NCI-H446 (cell line): ENCODE data around the gene GLIPR2.

Source experiments
- DNase-seq, 2 experiments: peaks; one replicate each; lab custom pipeline; 2025; lab: John Stamatoyannopoulos, UW

GLIPR2 gene

GRCh38 chr9:36194326-36195000, 57.9 kb downstream of the GLIPR2 start:
- no peak for DNase-seq

GRCh38 chr9:36204906-36205547, 68.5 kb downstream of the GLIPR2 start:
- no peak for DNase-seq

GRCh38 chr9:36207016-36207415, 70.5 kb downstream of the GLIPR2 start:
- DNase-seq: no peak

- DNase-seq: no peak
Measured at GRCh38 chr9:36207546-36208012, 71.0 kb downstream of the GLIPR2 start.

DNA sequence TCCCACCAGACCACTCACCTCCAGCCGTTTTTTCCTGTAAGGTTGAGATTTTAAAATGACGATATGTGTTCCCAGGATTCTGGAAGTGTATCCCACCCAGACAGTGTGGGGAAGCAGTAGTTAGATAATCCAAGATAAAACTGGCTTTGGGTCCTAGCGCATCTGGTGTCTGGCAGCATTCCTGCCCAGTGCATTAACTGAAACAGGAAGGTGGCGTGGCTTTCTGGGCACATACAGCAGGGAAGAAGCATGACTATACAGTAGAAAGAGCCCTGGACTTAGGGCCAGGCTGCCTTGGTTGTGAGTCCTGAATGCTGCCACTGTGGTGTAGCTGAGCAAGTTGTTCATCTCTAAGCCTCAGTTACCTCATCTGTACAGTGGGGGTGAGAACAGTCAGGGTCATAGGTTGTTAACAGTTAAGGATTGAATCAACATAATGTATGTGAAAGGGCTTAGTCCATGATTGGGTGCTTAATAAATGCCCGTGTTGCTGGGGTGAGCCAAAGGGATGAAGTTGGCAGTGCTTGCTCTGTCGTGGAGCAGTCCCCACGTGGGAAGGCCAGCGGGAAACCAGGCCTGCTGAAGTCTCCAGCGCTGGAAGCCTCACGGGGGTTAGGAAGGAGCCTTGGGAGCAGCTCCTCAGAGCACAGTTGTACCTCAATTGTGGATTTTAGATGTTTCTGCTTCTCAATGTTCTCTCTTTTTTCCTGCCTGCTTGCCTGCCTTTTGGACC, 72.2 kb downstream of the GLIPR2 start:
- DNase-seq: no peak

GRCh38 chr9:36210722-36211121, 74.2 kb downstream of the GLIPR2 start:
- no peak for DNase-seq

DNA sequence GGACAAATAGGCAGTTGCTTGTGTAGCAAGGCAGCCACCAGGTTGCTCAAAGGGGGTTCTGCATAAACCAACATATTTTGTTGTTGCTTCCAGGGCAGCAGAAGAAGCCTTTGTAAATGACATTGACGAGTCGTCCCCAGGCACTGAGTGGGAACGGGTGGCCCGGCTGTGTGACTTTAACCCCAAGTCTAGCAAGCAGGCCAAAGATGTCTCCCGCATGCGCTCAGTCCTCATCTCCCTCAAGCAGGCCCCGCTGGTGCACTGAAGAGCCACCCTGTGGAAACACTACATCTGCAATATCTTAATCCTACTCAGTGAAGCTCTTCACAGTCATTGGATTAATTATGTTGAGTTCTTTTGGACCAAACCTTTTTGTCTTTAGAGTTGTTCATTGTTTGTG, 75.0 kb downstream of the GLIPR2 start:
- DNase-seq: no peak

GRCh38 chr9:36213387-36213786, 76.9 kb downstream of the GLIPR2 start:
- DNase-seq: no peak
